PC-9 (cell line): ENCODE results near the gene CXCL8. TPM values are rescaled to one million over a fixed set of nuclear protein-coding genes. Genes with fewer than 3 reads are reported as not detected.

Experiments
- BruUV-seq: library from RNA; stranded (reverse); fragments of 400-500 nt; replicated peaks from 2 replicates; lab custom pipeline; 2021; lab: Mats Ljungman, UMichigan
- CTCF ChIA-PET: fragments of 300-600 bp; sonication (Branson Sonifier 250); formaldehyde crosslinking; loops from one replicate; lab custom pipeline; 2022; ENCODE audit warnings: antibody characterized with exemption; lab: Charles Lee
- POLR2A ChIA-PET: fragments of 300-600 bp; sonication (Branson Sonifier 250); formaldehyde crosslinking; loops from one replicate; lab custom pipeline; 2022; ENCODE audit warnings: antibody characterized with exemption; ENCODE audit not compliant: unreplicated experiment; lab: Charles Lee
- DNase-seq, 2 experiments: peaks; one replicate each; pipeline versions ENCODE4 v3.0.0 to v3.0.0-alpha.2; 2015 to 2022; ENCODE audit warnings: mixed read lengths in 1 of 2
- H2AFZ ChIP-seq: fragments of 200-600 bp; sonication (generic); 2 replicates; pipeline ENCODE4 v1.8.1; 2017; ENCODE audit warnings: antibody characterized with exemption
- H3F3A ChIP-seq: fragments of 200-600 bp; sonication (generic); 2 replicates; pipeline ENCODE4 v1.8.1; 2017; ENCODE audit warnings: antibody characterized with exemption, mild to moderate bottlenecking, low read depth; ENCODE audit not compliant: insufficient read depth
- H3K27ac ChIP-seq: fragments of 200-600 bp; sonication (generic); 2 replicates; pipeline ENCODE4 v1.6.1; 2016; ENCODE audit warnings: mixed run types
- H3K27me3 ChIP-seq: fragments of 200-600 bp; sonication (generic); 2 replicates; pipeline ENCODE4 v1.6.1; 2016; ENCODE audit warnings: low read depth, mixed run types; ENCODE audit not compliant: insufficient read depth
- H3K36me3 ChIP-seq: fragments of 200-600 bp; sonication (generic); 2 replicates; pipeline ENCODE4 v1.6.1; 2016; ENCODE audit warnings: low read depth, mixed run types
- H3K4me1 ChIP-seq: fragments of 200-600 bp; sonication (generic); replicated peaks from 2 replicates; pipeline ENCODE4 v1.6.1; 2016; ENCODE audit warnings: mixed run types; ENCODE audit not compliant: insufficient read depth
- H3K4me2 ChIP-seq: fragments of 200-600 bp; sonication (generic); 2 replicates; pipeline ENCODE4 v1.6.1; 2017; ENCODE audit warnings: mixed run types
- H3K4me3 ChIP-seq: fragments of 200-600 bp; sonication (generic); 2 replicates; pipeline ENCODE4 v1.6.1; 2016; ENCODE audit warnings: mixed run types
- H3K79me2 ChIP-seq: fragments of 200-600 bp; sonication (generic); 2 replicates; pipeline ENCODE4 v1.6.1; 2017; ENCODE audit warnings: low read depth, mixed run types
- H3K9me2 ChIP-seq: fragments of 200-600 bp; sonication (generic); 2 replicates; pipeline ENCODE4 v1.8.1; 2017; ENCODE audit warnings: mild to moderate bottlenecking; ENCODE audit not compliant: insufficient read depth
- H3K9me3 ChIP-seq: fragments of 200-600 bp; sonication (generic); 2 replicates; pipeline ENCODE4 v1.8.1; 2016; ENCODE audit warnings: low read depth; ENCODE audit not compliant: insufficient read depth
- H4K20me1 ChIP-seq: fragments of 200-600 bp; sonication (generic); 2 replicates; pipeline ENCODE4 v1.8.1; 2017; ENCODE audit not compliant: insufficient read depth
- EZH2 ChIP-seq: fragments of 200-600 bp; sonication (generic); IDR thresholded peaks from 2 replicates; pipeline ENCODE4 v1.8.0; 2017; ENCODE audit warnings: antibody characterized with exemption, low read depth
- intact Hi-C: fragments of 100-400 bp; cut with micrococcal nuclease; formaldehyde crosslinking; loops from one replicate; pipeline ENCODE4 v1.10.0; 2022; ENCODE audit not compliant: unreplicated experiment
- total RNA-seq: library from RNA; stranded (reverse); gene quantifications from 2 replicates; pipeline ENCODE4 v1.2.3, GENCODE V29; 2021
- TF ChIP-seq, protein P1 (sequence below): fragments of 200-600 bp; sonication (generic); conservative IDR thresholded peaks from 2 replicates; pipeline ENCODE4 v1.6.1; 2017; ENCODE audit warnings: mixed run types, antibody characterized with exemption, mild to moderate bottlenecking, moderate library complexity

The CXCL8 gene
- total RNA-seq, 1 experiment from 2014 or later = 0.35 TPM

DNA sequence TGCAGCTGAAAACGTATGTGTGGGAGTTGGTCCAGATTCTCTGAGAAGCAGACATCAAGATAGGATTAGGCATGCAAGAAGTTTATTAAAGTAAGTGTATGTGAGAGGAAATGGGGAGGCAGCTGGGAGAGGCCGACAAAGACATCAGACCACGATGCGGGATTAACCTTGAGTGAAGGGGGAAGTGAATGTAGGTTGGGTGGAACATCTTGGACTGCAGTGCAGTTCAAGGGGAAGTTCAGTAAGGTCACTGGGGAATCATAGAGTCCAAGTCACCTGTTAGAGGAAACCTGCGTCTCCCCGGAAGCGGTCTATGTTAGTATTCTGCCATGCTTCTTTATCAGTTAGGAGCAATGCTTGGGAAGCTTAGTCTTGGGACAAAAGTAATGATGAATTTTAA lies 22.0 kb downstream of the CXCL8 start:
- Histone ChIP-seq H3K9me3 (no peaks in the 10 kb centered on the region), H3K79me2 (no peaks in the 10 kb centered on the region), H3K36me3 (no peaks in the 10 kb centered on the region), H3K9me2 (no peaks in the 10 kb centered on the region), H2AFZ (no peak overlapping the region), H4K20me1 (no peaks in the 10 kb centered on the region), H3K27ac (no peak overlapping the region), H3K27me3 (no peaks in the 10 kb centered on the region), H3K4me2 (no peak overlapping the region), H3K4me3 (no peak overlapping the region), H3F3A (no peaks in the 10 kb centered on the region), H3K4me1 (no peaks in the 10 kb centered on the region)
- ChIA-PET CTCF (no interaction called here), POLR2A (no interaction called here)
- TF ChIP-seq, protein P1, sequence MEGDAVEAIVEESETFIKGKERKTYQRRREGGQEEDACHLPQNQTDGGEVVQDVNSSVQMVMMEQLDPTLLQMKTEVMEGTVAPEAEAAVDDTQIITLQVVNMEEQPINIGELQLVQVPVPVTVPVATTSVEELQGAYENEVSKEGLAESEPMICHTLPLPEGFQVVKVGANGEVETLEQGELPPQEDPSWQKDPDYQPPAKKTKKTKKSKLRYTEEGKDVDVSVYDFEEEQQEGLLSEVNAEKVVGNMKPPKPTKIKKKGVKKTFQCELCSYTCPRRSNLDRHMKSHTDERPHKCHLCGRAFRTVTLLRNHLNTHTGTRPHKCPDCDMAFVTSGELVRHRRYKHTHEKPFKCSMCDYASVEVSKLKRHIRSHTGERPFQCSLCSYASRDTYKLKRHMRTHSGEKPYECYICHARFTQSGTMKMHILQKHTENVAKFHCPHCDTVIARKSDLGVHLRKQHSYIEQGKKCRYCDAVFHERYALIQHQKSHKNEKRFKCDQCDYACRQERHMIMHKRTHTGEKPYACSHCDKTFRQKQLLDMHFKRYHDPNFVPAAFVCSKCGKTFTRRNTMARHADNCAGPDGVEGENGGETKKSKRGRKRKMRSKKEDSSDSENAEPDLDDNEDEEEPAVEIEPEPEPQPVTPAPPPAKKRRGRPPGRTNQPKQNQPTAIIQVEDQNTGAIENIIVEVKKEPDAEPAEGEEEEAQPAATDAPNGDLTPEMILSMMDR = no peak
- TF ChIP-seq EZH2 = no peak
- intact Hi-C loops = no loop called here
- DNase-seq = no peak
- no TSS peak for BruUV-seq

DNA sequence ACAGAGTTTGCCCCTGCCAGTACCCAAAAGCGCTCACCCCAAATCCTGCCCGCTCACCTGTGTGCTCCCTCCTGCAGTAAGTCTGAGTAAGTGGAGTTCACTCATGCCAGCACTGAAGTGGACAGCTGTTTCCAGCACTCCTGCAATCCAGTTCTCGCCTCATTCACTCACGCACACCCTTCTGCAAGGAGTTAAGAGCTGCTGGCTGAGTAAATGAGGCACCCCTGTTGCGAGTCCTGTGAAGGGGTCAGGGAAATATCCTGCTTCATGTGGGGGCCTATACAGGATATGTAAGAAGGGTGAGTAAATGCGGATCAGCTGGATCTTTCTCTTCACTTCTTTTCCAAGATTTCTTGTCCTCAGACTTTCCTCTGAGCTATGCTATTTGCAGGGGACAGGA lies 23.5 kb downstream of the CXCL8 start:
- H3K4me3 ChIP-seq = no peak overlapping the region
- no peaks in the 10 kb centered on the region for H3K27me3 ChIP-seq
- H2AFZ ChIP-seq = no peak overlapping the region
- TF ChIP-seq, protein P1 = no peak
- TF ChIP-seq EZH2 = no peak
- ChIA-PET CTCF (interaction anchor here (0.6 kb wide), 1 partner anchor 33 kb away, joined by 5 read pairs; no protein-coding TSS in a partner anchor), POLR2A (no interaction called here)
- H3K4me2 ChIP-seq = no peak overlapping the region
- H3K9me3 ChIP-seq = no peaks in the 10 kb centered on the region
- intact Hi-C loops = no loop called here
- no TSS peak for BruUV-seq
- no peaks in the 10 kb centered on the region for H3F3A ChIP-seq
- no peaks in the 10 kb centered on the region for H3K36me3 ChIP-seq
- no peak for DNase-seq
- H3K27ac ChIP-seq = no peak overlapping the region
- H3K9me2 ChIP-seq = no peaks in the 10 kb centered on the region
- no peaks in the 10 kb centered on the region for H3K79me2 ChIP-seq
- no peaks in the 10 kb centered on the region for H3K4me1 ChIP-seq
- H4K20me1 ChIP-seq = no peaks in the 10 kb centered on the region

DNA sequence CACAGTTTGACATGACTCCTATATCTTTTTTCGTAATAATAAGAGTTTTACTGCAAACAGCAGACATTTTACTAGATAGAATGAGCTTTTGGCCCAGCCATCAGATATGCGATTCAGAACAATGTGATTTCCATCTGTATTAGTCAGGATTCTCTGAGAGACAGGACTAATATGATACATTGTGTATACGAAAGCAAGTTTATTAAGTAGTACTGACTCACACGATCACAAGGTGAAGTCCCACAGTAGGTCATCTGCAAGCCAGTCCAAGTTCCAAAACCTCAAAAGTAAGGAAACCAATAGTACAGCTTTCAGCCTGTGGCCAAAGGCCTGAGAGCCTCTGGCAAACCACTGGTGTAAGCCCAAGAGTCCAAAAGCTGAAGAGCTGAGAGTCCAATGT lies 24.1 kb downstream of the CXCL8 start:
- Histone ChIP-seq H3K9me2 (no peaks in the 10 kb centered on the region), H3K27ac (no peak overlapping the region), H3K4me3 (no peak overlapping the region), H3K9me3 (no peaks in the 10 kb centered on the region), H3K79me2 (no peaks in the 10 kb centered on the region), H3K27me3 (no peaks in the 10 kb centered on the region), H2AFZ (no peak overlapping the region), H3F3A (no peaks in the 10 kb centered on the region), H4K20me1 (no peaks in the 10 kb centered on the region), H3K36me3 (no peaks in the 10 kb centered on the region), H3K4me2 (no peak overlapping the region), H3K4me1 (no peaks in the 10 kb centered on the region)
- POLR2A ChIA-PET = no interaction called here
- no peak for DNase-seq
- TF ChIP-seq, protein P1 = no peak
- no peak for TF ChIP-seq EZH2
- CTCF ChIA-PET = no interaction called here
- no TSS peak for BruUV-seq
- intact Hi-C loops = no loop called here
